HG03060 (cell line): Measurements from ENCODE around the gene NCR1.
"Not testable (repeated sequence)": the region's sequence is repeated elsewhere in the genome, so short reads cannot be mapped to it uniquely, and the experiment has no call there.

ENCODE experiments used
- ATAC-seq: cut with Tn5 transposase; IDR thresholded peaks from one replicate; pipeline ENCODE4 v1.9.1; 2021; ENCODE audit warnings: low read depth, moderate number of reproducible peaks; ENCODE audit not compliant: unreplicated experiment

NCR1 gene

GRCh38 chr19:54905803-54906511 lies at the start of gene NCR1:
NCR1 (plus strand) TSS chr19:54906148; CDS start chr19:54906188, 40 bp downstream.
- no peak for ATAC-seq

GRCh38 chr19:54858476-54858875 lies 47.5 kb upstream of the NCR1 start:
- not testable (repeated sequence) for ATAC-seq

GRCh38 chr19:54859421-54859820 lies 46.5 kb upstream of the NCR1 start:
- not testable (repeated sequence) for ATAC-seq

- not testable (repeated sequence) for ATAC-seq
Measured at GRCh38 chr19:54863459-54863858, 42.5 kb upstream of the NCR1 start.

- no peak for ATAC-seq
Measured at GRCh38 chr19:54871696-54872095, 34.3 kb upstream of the NCR1 start.

GRCh38 chr19:54873990-54874389 lies 32.0 kb upstream of the NCR1 start, which contains the start of gene FCAR:
FCAR (plus strand) TSS chr19:54874235; CDS start chr19:54874290, 55 bp downstream.
- no peak for ATAC-seq

GRCh38 chr19:54875506-54875905 lies 30.4 kb upstream of the NCR1 start:
- ATAC-seq, result no peak

- no peak for ATAC-seq
Measured at GRCh38 chr19:54877471-54877870, 28.5 kb upstream of the NCR1 start.

GRCh38 chr19:54881884-54882283 lies 24.1 kb upstream of the NCR1 start:
- ATAC-seq, result no peak

- ATAC-seq, result no peak
Measured at GRCh38 chr19:54882758-54883157, 23.2 kb upstream of the NCR1 start.

GRCh38 chr19:54883228-54883627 lies 22.7 kb upstream of the NCR1 start:
- no peak for ATAC-seq

- no peak for ATAC-seq
Measured at GRCh38 chr19:54888239-54888638, 17.7 kb upstream of the NCR1 start.

GRCh38 chr19:54889566-54889965 lies 16.4 kb upstream of the NCR1 start:
- ATAC-seq, result no peak

GRCh38 chr19:54893406-54893805 lies 12.5 kb upstream of the NCR1 start:
- no peak for ATAC-seq

- not testable (repeated sequence) for ATAC-seq
Measured at GRCh38 chr19:54894106-54894505, 11.8 kb upstream of the NCR1 start.

- ATAC-seq, result no peak
Measured at GRCh38 chr19:54896036-54896435, 9.9 kb upstream of the NCR1 start.

- not testable (repeated sequence) for ATAC-seq
Measured at GRCh38 chr19:54898685-54899084, 7.3 kb upstream of the NCR1 start.

GRCh38 chr19:54899646-54900045 lies 6.3 kb upstream of the NCR1 start:
- ATAC-seq, result not testable (repeated sequence)

GRCh38 chr19:54901153-54901552 lies 4.8 kb upstream of the NCR1 start:
- not testable (repeated sequence) for ATAC-seq

- ATAC-seq, result no peak
Measured at GRCh38 chr19:54902061-54902460, 3.9 kb upstream of the NCR1 start.

GRCh38 chr19:54903303-54903702 lies 2.6 kb upstream of the NCR1 start:
- ATAC-seq, result no peak

GRCh38 chr19:54904261-54904660 lies 1.7 kb upstream of the NCR1 start:
- ATAC-seq, result not testable (repeated sequence)
